Stimulated activated CD8-positive, alpha-beta memory T cell treated with anti-CD3 and anti-CD28 coated beads, Interleukin-15, amount 100 ng/mL, for 1 hour (primary cell): Measurements from ENCODE around the gene EIF2B2.
"Not testable (repeated sequence)": the region's sequence is repeated elsewhere in the genome, so short reads cannot be mapped to it uniquely, and the experiment has no call there.

Experiments used
- DNase-seq: peaks from one replicate; pipeline ENCODE4 v3.0.0-alpha.2; 2020; ENCODE audit warnings: low read depth

The EIF2B2 gene

DNA sequence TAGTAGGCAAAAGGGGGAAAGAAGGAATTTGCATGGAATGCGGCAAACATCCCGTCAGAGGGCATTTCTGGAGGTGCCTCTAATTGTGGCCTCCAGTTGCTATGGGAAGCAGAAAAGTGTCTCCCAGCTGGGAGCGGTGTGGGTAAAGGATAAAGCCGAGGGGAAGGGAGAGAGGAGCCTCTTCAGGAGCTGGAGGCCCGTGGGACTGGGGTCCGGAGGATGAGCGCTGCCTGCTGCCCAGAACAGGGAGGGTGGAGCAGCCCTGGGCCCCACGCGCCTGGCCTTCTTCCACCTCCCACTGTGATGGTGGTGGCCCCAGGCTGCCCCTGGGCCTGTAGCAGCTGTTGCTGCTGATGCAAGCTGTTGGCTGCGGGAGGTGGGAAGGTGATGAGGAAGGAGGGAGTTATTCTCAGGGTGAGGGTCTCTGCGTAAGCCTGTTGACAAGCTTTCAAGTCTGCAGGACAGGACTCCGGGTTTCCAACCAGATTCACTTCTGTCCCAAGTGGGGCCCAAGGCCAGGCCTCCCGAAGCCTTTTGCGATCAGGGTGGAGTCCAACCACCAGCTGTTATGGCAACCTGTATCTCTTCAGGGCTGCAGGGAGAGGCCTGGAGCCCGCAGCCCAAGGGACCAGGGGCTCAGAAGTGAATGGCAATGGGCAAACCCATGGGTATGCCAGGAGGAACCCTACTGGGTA, 28.2 kb upstream of the EIF2B2 start:
- DNase-seq = no peak

DNA sequence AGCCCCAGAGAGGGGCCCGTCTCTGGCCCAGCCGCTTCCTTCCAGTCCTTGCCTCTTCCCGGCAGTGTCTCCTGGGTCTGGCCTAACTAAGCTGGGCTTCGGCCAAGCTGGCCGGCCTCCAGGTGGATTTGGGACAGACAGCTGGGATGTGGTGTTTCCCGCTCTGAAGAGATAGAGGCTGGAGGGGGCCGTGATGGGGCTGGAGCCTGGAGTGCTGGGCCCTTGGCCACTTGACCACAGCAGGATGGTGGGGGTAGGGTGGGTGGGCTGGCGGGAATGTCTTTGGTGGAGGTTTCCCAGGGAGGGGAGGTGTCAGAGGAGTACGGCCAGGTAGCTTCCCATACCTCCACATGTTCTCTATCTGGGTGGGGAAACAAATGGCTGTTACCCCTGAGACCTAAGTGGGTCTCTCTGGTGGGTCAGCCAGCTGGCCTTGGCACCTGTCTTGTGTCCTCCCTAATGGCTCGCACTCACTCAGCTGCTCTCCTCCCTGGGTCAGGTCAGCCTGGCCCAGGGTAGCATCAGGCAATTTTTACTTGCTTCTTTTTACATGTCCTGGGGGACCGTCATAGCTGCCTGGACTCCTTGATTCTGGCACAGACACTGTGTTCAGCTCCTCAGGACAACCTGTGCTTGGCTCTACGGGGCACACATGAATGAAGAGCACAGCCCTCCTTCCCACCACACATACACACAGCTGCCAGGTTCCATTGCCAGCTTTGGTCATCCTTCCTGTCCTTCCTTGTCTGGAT, 27.5 kb upstream of the EIF2B2 start:
- DNase-seq = no peak

DNA sequence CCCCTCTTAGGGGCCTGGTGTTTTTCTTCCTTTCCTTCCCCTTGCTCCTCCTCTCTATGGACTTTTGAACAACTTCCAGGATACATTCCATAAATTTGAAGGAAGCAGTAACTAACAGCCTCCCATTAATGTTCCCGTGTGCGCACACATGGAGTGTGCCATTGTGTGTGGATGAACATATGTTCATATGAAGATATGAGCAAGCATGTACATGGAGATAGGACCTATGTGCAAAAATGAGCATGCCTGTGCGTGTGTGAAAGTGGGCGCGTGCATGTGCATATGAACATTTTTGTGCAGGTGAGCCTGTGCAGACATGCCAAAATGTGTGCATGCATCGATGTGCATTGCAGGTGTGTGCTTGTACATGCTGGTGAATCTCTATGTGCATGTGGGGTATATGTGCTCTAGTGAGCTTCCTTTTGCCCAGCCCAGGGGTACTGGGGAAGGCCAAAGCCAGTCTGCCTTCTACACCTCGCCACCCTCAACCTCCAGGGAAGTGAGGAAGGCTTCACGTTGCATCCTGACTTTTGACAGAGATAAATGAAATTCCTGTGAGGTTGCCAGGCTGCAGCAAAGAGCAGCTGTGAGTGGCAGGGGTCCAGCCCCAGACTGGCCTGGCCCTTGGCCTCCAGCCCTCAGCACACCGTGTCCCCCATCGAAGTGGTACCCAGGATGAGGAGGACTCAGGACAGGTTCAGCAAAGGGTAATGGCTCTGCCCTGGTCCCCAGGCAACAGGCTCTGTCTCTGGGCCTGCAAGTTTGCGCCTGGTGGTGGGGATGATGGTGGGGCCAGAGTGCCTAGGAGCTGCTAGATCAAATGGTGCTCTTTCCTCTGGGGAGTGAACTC, 26.2 kb upstream of the EIF2B2 start:
- no peak for DNase-seq

- no peak for DNase-seq
Measured at GRCh38 chr14:74977164-74977900, 25.4 kb upstream of the EIF2B2 start.

DNA sequence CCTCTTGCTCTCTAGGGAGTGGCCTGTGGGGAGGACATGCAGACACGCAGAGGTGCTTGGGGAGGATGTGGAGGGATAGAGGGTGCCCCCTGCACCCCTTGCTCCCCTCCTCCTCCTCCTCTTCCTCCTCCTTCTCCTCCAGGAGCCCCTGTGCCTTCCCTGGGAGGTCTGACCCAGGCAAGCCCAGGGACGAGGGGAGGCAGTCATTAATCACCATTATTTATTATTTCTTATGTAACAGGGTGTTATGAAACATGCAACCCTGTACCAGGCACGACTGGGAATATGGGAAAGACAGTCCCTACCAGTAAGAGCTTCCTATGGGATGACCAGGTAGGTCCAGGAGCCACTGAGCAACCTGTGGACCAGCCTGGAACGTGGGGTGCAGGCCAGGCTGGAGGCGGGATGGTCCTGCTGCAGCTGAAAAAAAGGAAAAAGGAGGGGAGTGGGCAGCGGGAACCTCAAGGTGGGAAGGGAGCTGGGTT, 24.8 kb upstream of the EIF2B2 start:
- no peak for DNase-seq

DNA sequence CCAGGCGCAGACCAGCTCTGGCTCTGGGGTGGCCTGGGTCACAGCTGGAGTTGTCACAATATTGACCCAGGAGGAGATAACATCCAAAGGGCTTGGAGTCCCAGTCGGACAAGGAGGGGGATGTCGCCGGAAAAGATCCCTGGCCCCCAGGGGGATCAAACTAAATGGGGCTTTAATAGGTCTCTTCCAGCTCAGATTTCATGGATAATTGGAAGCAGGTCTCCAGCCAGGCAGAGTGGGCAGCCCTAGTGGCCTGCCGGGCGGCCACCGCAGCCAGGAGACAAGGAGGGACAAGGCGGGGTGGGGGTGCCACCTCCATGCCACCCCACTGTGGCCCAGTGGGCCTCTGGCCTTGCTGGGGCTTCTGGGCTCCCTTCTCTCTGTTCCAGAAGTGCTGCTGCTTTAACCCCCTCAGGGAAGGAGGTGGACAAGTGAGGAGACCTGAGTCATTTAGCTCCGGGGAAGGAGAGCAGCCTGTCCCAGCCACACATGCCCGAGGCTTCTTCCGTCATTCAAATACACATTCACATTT, 24.2 kb upstream of the EIF2B2 start:
- DNase-seq = no peak

GRCh38 chr14:74979029-74979428, 23.7 kb upstream of the EIF2B2 start:
- no peak for DNase-seq

GRCh38 chr14:74979442-74980397, 23.0 kb upstream of the EIF2B2 start:
- DNase-seq = no peak

DNA sequence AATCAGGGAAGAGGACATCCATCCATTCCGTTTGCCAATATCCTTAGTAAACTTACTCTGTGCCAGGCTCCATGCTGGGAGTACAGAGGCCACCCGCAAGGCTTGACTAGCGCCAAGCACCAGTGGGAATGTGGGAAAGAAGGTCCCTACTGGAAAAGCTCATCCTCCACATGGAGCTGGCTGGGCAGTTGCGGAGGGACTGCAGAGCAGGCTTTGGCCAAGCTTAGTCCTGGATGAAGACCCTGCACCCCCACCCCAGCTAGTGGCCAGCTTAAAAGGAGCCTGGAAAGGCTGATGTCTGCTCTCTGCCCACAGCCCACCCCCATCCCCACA, 22.4 kb upstream of the EIF2B2 start:
- no peak for DNase-seq

- no peak for DNase-seq
Measured at GRCh38 chr14:74980731-74981461, 21.8 kb upstream of the EIF2B2 start.

DNA sequence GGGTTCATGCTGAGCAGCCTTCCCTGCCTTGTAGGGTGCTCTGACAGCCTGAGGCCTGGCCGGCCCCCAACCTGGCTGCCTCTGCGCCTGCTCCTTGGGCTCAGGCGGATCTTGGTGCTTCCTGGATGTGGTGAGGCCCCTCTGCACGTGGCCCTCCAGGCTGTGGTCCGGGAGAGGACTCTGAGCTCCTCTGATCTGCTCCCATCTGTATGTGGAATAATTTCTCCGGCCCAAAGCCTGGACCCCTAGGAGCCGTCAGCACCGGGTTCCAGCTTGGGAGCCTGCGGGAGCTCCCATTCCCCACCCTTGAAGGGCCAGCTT, 21.3 kb upstream of the EIF2B2 start:
- DNase-seq = no peak

DNA sequence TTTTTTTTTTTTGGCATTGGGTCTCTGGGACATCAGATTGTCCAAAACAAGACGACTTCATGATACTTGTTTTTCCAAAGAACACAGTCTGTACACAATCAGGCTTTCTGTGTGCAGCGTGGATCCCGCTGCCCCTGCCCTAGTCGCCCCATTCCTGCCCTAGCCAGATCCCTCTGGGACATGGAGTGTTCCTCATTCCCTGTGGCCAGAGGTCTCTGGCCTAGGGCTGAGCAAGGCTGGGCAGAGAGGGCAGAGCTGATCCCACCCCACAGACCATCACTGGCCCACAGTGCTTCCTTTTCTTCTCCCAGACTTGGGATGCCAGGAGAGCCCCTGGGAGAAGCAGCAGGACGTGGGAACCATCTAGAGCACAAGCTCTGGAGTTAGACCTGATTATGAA, 20.9 kb upstream of the EIF2B2 start:
- no peak for DNase-seq

- no peak for DNase-seq
Measured at GRCh38 chr14:74982661-74983060, 20.1 kb upstream of the EIF2B2 start.

- DNase-seq = no peak
Measured at GRCh38 chr14:74983343-74983742, 19.4 kb upstream of the EIF2B2 start.

- DNase-seq = no peak
Measured at GRCh38 chr14:74984236-74985027, 18.3 kb upstream of the EIF2B2 start.

GRCh38 chr14:74985028-74985310, 17.8 kb upstream of the EIF2B2 start:
- no peak for DNase-seq

DNA sequence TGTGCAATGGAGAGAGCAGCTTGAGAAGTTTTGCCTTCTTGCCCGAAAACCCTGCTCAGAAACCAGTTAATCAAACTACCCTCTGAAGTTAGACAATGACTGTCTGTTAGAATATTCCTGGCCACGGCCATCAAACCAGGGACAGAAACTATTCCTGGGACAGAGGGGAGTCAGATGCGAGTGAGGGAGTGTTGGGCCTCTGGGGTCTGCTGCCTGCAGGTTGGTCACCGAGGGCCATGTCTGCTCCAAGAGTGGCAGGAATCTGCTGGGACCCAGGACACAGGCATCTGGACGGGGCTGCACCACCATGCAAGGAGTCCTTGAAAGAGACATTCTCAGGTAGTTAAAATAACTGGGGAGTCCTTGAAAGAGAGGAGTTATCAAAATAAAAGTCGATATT, 16.9 kb upstream of the EIF2B2 start:
- no peak for DNase-seq

DNA sequence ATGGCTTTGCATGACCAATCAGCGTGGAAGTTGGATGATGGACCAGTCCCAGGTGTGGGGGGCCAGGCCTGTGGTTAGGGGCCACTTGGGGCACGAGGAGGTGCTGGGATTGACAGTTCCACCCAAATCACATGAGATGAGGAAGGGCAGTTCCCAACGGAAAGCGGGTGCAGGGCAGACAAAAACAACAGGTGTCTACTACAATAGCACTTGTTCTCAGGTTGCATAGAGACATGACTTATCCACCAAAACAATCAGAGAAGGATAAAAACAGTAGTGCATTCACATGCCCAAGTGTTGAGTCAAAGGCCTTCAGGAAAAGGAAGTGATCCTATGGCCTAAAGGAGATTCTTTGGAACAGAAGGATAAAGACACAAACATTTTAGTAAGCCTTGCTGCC, 14.6 kb upstream of the EIF2B2 start:
- DNase-seq = no peak

GRCh38 chr14:74988993-74989392, 13.7 kb upstream of the EIF2B2 start:
- DNase-seq = no peak

- not testable (repeated sequence) for DNase-seq
Measured at GRCh38 chr14:74994182-74994581, 8.5 kb upstream of the EIF2B2 start.
